ENCODE results near the gene ZNF500. TPM values are rescaled to one million over a fixed set of nuclear protein-coding genes. Genes with fewer than 3 reads are reported as not detected.

Gene ZNF500
- total RNA-seq, 1 donor from 2014 or later: 14.6 TPM

- no peaks in the 10 kb centered on the region for H3K9me3 ChIP-seq (ENCODE audit: insufficient read depth, low read depth, low read length)
- H3K36me3 Mint-ChIP-seq (ENCODE audit: low read depth, unreplicated experiment): peaks cover 4% of the 10 kb centered on the region
- no peaks in the 10 kb centered on the region for H3K4me1 ChIP-seq (ENCODE audit: insufficient read depth, low read length)
- H3K36me3 ChIP-seq (ENCODE audit: insufficient read depth, low read length): peaks cover 6% of the 10 kb centered on the region
- DNase-seq (ENCODE audit: low read depth): no peak
- H3K27ac ChIP-seq (ENCODE audit: low read depth, low read length): no peak overlapping the region
- no peaks in the 10 kb centered on the region for H3K27me3 Mint-ChIP-seq (ENCODE audit: low read depth, unreplicated experiment)
- no peak overlapping the region for H2AFZ ChIP-seq (ENCODE audit: low read depth, low read length)
- H3K4me3 Mint-ChIP-seq (ENCODE audit: unreplicated experiment): no peak overlapping the region
- TF ChIP-seq CTCF (IDR thresholded peaks at IDR 0.05; ENCODE audit: insufficient read depth, low read depth, low read length): no peak
- no peak overlapping the region for H3K4me3 ChIP-seq (ENCODE audit: insufficient read depth, low read depth, low read length)
- no peak for FAIRE-seq
- peaks cover 3% of the 10 kb centered on the region for H3K79me2 ChIP-seq (ENCODE audit: insufficient read depth, low read length)
- peaks cover 7% of the 10 kb centered on the region for H3K4me1 Mint-ChIP-seq (ENCODE audit: low read depth, unreplicated experiment)
- H3K27ac Mint-ChIP-seq (ENCODE audit: unreplicated experiment): no peak overlapping the region
- H3K9ac ChIP-seq (ENCODE audit: low read length): no peak overlapping the region
- H3K4me2 ChIP-seq (ENCODE audit: low read length): no peak overlapping the region
- peaks cover 7% of the 10 kb centered on the region for H4K20me1 ChIP-seq (ENCODE audit: insufficient read depth, low read length)
- H3K9me3 Mint-ChIP-seq (ENCODE audit: unreplicated experiment): no peaks in the 10 kb centered on the region
- H3K27me3 ChIP-seq (ENCODE audit: insufficient read depth, low read length): no peaks in the 10 kb centered on the region
These were observed 48.5 kb downstream of the ZNF500 start for GRCh38 chr16:4718466-4718865.

- Histone ChIP-seq H2AFZ (ENCODE audit: low read depth, low read length) (no peak overlapping the region), H3K4me2 (ENCODE audit: low read length) (no peak overlapping the region), H3K79me2 (ENCODE audit: insufficient read depth, low read length) (peaks cover 3% of the 10 kb centered on the region), H3K4me1 (ENCODE audit: insufficient read depth, low read length) (no peaks in the 10 kb centered on the region), H3K9me3 (ENCODE audit: insufficient read depth, low read depth, low read length) (no peaks in the 10 kb centered on the region), H3K27ac (ENCODE audit: low read depth, low read length) (no peak overlapping the region), H4K20me1 (ENCODE audit: insufficient read depth, low read length) (peaks cover 7% of the 10 kb centered on the region), H3K27me3 (ENCODE audit: insufficient read depth, low read length) (no peaks in the 10 kb centered on the region), H3K4me3 (ENCODE audit: insufficient read depth, low read depth, low read length) (no peak overlapping the region), H3K36me3 (ENCODE audit: insufficient read depth, low read length) (peaks cover 9% of the 10 kb centered on the region), H3K9ac (ENCODE audit: low read length) (no peak overlapping the region)
- no peak overlapping the region for H3K4me3 Mint-ChIP-seq (ENCODE audit: unreplicated experiment)
- peaks cover 10% of the 10 kb centered on the region for H3K36me3 Mint-ChIP-seq (ENCODE audit: low read depth, unreplicated experiment)
- no peaks in the 10 kb centered on the region for H3K27me3 Mint-ChIP-seq (ENCODE audit: low read depth, unreplicated experiment)
- H3K9me3 Mint-ChIP-seq (ENCODE audit: unreplicated experiment): no peaks in the 10 kb centered on the region
- DNase-seq (ENCODE audit: low read depth) (no peak), FAIRE-seq (no peak)
- H3K27ac Mint-ChIP-seq (ENCODE audit: unreplicated experiment): no peak overlapping the region
- no peaks in the 10 kb centered on the region for H3K4me1 Mint-ChIP-seq (ENCODE audit: low read depth, unreplicated experiment)
- TF ChIP-seq EZH2 (IDR thresholded peaks at IDR 0.05; ENCODE audit: insufficient read depth, low read length) (no peak), CTCF (IDR thresholded peaks at IDR 0.05; ENCODE audit: insufficient read depth, low read depth, low read length) (no peak)
These were observed 52.0 kb downstream of the ZNF500 start for GRCh38 chr16:4714996-4715395.

GRCh38 chr16:4713663-4714501 lies 53.1 kb downstream of the ZNF500 start:
- Histone ChIP-seq H4K20me1 (ENCODE audit: insufficient read depth, low read length) (peaks cover 13% of the 10 kb centered on the region), H3K4me3 (ENCODE audit: insufficient read depth, low read depth, low read length) (no peak overlapping the region), H3K9ac (ENCODE audit: low read length) (no peak overlapping the region), H2AFZ (ENCODE audit: low read depth, low read length) (no peak overlapping the region), H3K4me1 (ENCODE audit: insufficient read depth, low read length) (no peaks in the 10 kb centered on the region), H3K4me2 (ENCODE audit: low read length) (no peak overlapping the region), H3K27me3 (ENCODE audit: insufficient read depth, low read length) (no peaks in the 10 kb centered on the region), H3K79me2 (ENCODE audit: insufficient read depth, low read length) (no peaks in the 10 kb centered on the region), H3K36me3 (ENCODE audit: insufficient read depth, low read length) (peaks cover 4% of the 10 kb centered on the region), H3K27ac (ENCODE audit: low read depth, low read length) (no peak overlapping the region), H3K9me3 (ENCODE audit: insufficient read depth, low read depth, low read length) (no peaks in the 10 kb centered on the region)
- no peaks in the 10 kb centered on the region for H3K27me3 Mint-ChIP-seq (ENCODE audit: low read depth, unreplicated experiment)
- H3K4me3 Mint-ChIP-seq (ENCODE audit: unreplicated experiment): no peak overlapping the region
- H3K4me1 Mint-ChIP-seq (ENCODE audit: low read depth, unreplicated experiment): no peaks in the 10 kb centered on the region
- TF ChIP-seq EZH2 (IDR thresholded peaks at IDR 0.05; ENCODE audit: insufficient read depth, low read length): no peak
- no peak for TF ChIP-seq CTCF (IDR thresholded peaks at IDR 0.05; ENCODE audit: insufficient read depth, low read depth, low read length)
- DNase-seq (ENCODE audit: low read depth) (no peak), FAIRE-seq (no peak)
- no peak overlapping the region for H3K27ac Mint-ChIP-seq (ENCODE audit: unreplicated experiment)
- peaks cover 15% of the 10 kb centered on the region for H3K36me3 Mint-ChIP-seq (ENCODE audit: low read depth, unreplicated experiment)
- no peaks in the 10 kb centered on the region for H3K9me3 Mint-ChIP-seq (ENCODE audit: unreplicated experiment)

All from astrocyte (in vitro differentiated cells and primary cell).